ENCODE data around the gene PHLPP1.
"Not testable (repeated sequence)": the region's sequence is repeated elsewhere in the genome, so short reads cannot be mapped to it uniquely, and the experiment has no call there.

The PHLPP1 gene

DNA sequence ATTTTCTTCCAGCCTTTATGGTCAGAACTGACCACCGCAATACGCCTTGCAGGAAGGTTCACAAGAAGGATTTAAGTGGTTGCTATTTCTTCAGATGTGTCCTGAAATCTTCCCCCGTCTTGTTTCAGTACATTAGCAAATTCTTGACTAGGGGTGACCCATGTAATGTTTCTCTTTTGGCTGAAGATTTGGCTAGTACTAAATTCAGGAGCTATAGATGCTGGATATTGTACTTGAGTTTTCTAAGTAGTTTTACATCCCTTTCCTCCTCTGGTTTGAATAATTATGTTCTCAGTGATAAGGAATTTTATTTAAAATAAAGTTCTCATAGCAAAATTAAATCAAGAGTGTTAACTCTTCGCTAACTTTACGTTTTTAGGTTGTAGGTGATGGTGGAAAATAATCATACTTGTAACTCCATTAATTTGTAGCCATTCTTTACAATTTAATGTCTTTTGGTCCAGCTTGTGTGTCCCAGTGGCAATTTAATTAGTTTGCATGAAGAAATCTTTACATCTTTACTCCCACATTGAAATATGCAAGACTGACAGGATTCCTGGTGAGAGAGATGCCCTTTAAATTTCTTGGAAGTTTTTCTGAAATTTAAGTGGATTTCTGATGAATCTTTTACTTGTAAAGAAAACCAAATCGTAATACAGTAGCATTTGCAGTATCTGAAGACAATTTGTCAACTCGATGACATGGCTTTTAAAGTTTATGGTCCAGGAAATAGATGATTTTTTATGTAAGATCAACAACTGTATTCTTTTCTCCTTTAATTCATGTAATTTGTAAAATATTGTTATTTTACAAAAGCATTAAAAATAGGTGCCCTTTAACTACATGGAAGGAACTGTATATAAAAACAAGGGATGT, 2.8 kb downstream of the PHLPP1 start:
- no peak for DNase-seq

DNA sequence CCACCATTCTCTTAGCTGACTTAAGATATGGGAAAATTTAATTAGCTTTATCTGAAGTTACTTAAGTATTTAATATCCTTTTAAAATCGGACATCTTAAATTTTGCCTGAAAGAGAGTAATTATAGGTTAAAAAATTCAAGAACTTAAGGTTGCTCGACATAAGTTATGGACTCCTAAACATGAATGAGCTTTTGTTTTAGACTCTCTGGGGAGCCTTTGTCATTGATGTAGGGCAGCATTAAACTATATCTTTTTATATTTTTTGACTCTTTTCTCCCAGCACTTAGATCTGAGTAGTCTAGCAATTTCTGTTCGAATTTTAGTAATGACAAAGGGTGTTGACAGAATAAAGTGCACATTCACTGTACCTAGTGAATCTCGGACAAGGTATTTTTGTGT, 4.7 kb downstream of the PHLPP1 start:
- DNase-seq: no peak

DNA sequence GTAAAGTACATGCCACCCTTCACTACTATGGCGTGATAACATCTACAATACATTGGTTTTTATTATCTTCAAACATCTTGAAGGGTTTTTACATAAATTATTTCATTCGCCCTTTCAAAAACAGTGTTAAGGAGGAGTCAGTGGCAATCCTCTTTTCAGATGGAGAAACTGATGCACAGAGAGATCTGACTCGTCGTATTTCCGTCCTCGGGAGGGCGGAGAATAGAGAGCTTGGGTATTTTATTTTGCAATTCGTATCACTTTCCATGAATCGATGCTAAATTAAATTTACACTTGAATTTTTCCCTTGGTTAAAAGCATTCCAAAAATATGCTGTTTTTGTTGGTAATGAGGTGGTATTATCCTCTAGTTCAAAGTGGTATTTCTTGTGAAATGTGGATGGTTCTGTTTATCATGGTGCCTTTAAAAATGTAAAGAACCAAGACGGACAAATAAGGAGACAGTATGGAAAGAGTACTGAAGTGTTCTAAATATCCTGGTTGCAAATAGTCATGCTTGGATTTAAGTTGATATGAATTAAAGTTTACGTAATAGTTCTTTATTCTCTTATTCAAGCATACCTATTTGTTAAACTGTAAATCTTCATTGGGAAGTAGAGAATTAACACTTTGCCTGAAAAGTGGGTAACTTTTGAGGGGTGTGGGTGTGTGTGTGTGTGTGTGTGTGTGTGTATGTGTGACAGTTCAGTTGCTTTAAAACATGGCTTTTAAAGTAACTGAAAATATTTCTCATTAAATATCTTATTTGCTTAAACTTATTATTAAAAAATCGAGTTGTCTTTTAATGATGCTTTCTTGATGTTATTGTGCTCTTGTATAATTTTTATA, 5.6 kb downstream of the PHLPP1 start:
- peak; percentile 11 to 14 for DNase-seq

DNA sequence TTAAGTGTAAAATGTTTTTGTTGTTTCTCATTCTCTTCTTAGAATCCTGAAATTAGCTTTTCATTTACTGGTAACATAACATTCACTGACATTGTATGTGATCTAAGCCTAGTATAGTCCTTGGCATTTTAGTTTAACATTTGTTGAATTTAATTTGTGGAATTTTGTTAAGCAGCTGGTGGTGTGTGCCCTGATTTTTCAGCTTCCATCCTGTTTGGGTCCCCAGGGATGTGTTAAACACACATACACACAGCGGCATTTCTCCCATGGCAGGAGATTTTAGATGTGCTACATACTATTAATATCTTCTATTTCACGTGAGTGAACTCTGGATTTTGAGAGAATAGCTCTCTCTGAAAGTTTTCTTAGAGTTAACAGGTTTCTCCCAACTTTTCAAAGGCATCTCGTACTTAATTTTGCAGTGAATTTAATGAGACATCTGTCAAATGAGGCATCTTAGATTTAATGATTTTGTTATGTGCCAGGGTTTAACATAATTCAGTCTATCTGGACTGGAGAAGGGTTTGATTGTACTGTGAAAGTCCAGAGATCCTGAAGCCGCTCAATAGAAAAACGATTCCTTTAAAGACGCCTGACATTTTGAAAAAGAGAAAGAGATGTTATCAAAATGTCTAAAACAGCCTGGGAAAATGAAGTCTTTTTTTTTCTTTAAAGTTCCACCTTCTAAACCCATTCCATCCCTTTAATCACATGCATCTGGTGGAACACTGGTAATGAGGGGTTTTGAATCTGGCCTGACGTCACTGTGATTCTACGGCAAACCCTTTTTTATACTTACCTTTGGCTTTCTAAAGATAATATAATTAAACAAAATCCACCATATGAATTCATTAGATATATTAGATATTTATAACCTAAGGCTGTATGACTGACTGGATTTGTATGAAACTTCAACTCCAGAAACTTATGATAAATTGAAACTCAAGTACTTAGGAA, 6.8 kb downstream of the PHLPP1 start:
- DNase-seq: no peak

DNA sequence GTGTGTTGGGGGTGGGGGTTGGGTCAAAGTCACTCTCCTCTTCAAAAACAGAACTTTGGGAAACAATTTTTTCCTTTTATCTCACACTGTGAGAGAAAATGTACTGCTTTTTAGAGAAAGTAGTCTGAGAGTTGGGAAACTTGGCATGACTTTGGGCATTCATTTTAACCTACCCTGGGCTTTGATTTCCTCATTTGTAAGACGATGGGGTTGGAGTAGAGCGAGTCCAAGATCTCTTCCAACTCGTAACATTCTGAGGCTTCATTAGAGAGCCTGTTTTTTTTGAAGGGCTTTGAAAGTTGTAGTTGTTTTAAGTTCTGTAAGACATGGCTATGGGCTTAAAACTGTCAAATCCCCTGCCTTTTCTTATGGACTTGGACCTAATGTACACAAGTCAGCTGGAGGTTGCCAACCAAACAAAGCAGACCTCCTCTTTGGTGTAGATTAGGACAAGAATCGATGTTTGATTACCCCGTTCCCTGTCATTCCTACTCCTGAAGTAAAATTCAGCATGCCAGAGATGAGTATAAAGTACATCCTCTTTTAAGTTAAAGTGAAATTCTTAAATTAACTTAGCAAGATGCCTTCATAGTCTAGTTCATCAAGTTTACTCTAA, 8.4 kb downstream of the PHLPP1 start:
- no peak for DNase-seq

DNA sequence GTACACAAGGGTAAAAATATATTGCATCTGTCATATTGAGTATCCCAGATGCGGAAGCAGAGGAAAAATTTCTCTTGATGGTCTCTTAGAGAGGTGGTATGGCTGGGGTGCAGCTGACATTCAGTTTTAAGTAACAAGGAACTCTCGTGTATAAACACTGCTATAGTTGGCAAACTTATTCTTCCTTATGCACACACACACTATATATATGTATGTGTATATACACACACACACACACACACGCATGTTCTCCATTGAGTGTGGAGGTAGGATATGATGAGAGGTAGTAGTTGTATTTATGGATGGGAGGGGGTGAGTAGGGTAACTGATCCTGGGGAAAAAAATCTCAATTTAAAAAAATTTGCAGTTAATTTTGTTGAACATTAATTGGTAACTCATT, 10.6 kb downstream of the PHLPP1 start:
- no peak for DNase-seq

DNA sequence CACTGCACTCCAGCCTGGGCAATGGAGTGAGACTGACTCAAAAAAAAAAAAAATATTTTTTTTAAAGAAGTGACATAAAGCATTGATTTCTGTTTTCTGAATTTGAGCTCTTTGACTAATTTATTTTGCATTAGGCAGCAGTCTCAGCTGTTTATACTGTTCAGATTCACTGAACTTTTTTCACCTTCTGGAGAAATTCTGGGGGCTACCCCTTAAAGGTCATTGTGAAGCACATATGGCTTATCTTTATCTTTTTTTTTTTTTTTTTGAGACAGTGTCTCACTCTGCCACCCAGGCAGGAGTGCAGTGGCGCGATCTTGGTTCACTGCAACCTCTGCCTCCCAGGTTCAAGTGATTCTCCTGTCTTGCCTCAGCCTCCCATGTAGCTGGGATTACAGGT, 12.9 kb downstream of the PHLPP1 start:
- no peak for DNase-seq

DNA sequence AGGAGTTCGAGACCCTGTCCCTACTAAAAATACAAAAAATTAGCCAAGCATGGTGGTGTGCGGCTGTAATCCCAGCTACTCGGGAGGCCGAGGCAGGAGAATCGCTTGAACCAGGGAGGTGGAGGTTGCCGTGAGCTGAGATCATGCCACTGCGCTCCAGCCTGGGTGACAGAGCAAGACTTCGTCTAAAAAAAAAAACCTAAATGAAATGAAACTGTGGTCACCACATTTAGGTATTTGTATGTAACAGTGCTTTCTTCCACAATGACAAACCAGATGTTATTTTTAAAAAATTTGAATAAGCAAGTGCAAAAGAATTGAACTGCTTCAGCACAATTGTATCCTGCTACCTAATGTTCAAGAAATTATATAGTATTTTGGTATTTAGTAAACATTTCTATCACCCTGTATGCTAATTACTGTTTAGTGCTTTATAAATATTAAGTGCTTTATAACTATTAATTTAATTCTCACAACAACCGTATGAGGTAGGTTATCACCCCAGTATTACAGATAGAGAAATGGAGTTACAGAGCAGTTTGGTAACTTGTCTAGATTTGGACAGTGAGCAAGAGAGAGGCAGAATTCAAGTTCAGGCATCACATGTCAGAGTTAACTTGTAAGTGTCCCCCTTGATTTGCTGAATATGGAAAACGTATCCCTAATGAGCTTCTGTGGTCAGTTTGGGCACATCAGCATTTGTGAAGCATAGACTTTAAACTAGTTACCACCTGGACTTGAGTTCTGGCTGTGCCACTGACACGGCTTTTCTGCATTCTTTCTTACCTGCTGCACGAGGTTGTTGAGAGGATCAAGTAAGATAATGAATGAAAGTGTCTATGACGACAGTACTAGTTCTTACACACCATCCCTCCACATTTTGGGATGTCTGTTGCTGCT, 14.4 kb downstream of the PHLPP1 start:
- no peak for DNase-seq

DNA sequence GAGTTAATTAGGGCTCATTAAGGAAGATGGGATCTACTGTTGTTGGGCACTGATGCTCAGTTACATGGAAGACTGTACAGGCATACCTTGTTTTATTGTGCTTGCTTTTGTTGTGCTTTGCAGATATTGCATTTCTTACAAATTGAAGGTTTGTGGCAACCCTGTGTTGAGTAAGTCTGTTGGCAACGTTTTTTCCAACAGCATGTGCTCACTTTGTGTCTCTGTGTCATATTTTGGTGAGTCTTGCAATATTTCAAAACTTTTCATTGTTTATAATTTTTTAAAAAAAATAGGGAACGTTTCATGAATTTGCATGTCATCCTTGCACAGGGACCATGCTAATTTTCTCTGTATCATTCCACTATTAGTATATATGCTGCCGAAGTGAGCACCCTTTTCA, 15.6 kb downstream of the PHLPP1 start:
- no peak for DNase-seq

DNA sequence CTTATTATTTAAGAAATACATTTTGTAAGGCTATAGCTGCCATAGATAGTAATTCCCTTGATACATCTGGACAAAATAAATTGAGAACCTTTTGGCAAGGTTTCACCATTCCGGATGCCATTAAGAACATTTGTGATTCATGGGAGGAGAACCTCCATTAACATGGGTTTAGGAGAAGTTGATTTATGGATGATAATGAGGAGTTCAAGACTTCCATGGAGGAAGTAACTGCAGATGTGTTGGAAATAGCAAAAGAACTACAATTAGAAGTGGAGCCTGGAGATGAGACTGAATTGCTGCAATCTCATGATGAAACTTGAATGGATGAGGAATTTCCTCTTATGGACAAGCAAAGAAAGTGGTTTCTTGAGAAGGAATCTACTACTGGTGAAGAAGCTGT, 17.3 kb downstream of the PHLPP1 start:
- DNase-seq: no peak

DNA sequence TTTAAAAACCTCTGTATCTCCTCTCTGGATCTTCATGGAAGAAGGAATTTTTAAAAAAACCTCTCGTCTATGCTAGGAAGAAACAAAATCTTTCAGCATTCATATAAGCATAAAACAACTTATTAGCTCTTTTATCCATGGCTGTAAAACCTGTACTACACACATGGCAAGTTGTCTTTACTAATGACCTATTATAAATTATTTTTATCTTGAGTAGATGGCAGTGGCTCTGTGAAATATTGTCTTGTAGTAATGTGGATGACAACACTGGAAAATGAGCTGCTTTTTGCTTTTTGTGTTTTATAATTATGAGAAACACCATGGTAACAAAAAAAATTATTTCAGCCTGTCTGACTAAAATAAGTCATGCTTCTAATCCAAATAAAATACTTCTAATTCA, 18.9 kb downstream of the PHLPP1 start:
- DNase-seq: no peak

DNA sequence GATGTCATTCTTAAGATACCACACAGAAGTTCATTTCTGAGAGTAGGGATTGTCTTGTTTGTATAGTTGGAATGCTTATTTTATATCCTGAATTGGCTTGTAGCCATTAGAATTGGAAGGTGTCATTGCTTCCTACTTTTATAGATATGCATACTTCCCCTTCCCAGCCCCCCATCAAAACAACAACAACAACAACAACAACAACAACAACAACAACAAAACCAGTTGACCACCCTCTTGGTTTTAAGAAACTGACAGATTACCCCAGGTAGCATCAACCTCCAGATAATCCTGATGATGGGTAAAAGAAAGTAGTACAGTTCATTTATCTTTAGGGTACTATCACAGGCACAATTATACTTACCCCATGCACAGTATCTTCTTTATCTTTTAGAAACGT, 20.0 kb downstream of the PHLPP1 start:
- DNase-seq: no peak

DNA sequence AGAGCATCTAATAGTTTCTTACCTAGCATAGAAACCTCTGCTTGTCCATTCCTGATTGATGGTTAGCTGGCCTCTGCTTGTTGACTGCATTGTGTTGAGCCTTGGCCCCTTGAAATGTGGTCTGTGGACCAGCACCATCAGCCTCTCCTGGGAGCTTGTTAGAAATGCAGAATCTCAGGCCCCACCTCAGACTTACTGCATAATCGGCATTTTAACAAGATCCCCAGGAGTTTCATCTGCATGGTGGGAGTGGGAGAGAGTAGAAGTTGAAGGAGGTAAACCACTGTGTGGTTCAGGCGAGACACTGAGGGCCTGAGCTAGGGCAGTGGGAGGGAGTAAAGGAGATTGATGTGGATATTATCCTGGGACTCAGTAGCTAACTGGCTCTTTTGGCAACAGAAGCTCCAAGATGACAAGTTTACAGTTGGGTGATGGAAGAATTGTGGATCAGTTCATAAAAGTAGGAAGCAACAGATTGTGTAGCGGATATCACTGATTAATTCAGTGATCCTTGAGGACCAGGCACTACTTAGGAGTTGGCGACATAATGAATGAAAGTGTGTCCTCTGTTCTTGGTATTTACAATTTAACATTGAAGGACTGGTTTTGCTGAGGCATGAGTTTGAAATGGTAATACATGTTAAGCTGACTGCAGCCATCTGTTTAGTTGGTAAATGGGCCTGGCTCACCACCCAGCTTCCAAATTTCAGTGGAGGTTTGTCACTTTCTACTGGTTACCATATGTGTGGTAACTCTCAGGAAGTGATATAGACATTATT, 20.9 kb downstream of the PHLPP1 start:
- DNase-seq: no peak

DNA sequence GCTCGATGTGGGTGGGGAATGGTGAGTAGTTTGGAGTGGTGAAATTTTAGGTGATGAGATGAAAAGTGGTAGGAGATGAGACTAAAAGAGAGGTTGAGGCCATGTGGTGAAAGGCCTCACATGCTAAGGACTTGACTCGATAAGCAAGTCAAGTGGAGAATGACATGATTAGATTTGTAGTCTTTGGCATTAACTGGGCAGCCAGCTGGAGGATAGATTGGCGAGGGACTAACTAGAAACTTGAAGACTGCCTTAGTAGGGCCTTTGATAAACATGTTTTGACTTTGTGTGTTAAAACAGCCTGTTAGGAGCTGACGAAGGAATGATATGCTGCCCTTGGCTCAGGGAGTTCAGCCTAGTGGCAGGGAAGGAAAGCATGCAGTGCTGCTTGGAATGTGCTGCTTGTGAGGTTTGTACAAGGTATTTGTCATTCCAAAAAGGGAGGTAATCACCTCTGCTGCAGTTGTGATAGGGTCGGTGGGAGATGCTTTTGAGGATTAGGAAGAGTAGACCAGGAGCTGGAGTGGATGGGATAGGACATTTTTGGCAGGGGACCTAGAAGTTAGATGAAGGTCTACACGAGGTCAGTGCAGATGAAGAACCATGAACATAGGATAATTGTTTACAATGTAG, 22.0 kb downstream of the PHLPP1 start:
- DNase-seq: no peak

DNA sequence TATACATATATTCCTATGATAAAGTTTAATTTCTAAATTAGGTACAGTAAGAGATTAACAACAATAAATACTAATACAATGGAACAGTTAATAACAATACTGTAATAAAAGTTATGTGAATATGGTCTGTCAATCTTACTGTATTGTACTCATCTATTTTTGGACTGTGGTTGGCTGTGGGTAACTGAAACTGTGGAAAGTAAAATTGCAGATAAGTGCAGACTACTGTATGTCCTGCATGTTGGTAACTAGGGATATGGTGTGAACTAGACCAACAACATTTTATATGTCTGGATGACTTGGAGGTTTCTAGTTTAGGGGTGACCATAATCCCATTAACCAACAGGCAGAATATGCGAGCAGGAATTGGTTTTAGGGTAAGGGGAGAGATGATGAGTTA, 23.3 kb downstream of the PHLPP1 start:
- DNase-seq: no peak

DNA sequence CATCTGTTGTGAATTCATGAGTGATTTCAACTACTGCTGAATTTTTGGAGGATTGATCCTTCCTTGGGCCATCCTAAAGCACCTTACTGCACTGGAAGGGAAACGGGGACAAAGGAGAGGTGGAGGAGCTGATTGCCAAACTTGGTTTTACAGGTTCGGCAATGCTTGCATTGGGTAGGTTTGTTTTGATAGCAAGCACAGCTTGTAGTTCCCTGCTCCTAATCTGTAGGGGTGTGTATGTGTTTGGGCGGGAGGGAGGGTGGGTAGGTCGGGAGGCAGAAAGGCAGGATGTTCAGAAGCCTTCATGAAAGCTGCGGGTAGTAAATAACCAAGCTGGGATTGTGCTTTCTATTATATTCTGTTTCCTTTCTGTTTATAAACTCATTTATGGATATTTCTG, 24.6 kb downstream of the PHLPP1 start:
- no peak for DNase-seq

DNA sequence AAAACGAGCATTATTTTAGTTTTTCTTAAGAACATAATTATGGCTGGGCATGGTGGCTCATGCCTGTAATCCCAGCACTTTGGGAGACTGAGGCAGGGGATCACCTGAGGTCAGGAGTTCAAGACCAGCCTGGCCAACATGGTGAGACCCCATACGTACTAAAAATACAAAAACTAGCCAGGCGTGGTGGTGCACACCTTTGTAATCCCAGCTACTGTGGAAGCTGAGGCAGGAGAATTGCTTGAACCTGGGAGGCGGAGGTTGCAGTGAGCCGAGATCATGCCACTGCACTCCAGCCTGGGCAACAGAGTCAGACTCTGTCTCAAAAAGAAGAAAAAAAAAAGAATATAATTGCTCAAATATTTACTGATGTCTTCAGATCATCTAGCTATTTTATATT, 25.3 kb downstream of the PHLPP1 start:
- not testable (repeated sequence) for DNase-seq

DNA sequence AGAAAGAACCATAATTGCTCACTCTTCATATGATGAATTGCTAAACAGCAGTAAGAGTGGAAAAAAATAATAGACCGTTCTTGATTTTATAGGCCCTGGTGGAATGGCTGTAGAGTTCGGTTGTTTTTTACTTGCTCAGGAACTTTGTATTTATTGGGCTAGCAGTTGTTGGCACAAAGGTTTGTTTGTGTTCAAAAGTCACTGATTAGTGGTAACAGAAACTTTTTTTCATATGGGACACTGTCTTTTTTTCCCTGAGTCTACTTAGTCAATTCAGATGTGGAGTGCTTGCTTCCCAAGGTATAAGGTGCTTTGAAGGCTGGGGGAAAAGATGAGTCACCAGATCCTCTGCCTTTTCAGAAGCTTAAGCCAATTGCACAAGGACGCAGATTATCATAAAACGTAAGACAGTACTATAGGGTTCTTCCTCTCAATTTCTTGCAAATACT, 25.8 kb downstream of the PHLPP1 start:
- DNase-seq: peak in 1 of 2 experiments; percentile 20

DNA sequence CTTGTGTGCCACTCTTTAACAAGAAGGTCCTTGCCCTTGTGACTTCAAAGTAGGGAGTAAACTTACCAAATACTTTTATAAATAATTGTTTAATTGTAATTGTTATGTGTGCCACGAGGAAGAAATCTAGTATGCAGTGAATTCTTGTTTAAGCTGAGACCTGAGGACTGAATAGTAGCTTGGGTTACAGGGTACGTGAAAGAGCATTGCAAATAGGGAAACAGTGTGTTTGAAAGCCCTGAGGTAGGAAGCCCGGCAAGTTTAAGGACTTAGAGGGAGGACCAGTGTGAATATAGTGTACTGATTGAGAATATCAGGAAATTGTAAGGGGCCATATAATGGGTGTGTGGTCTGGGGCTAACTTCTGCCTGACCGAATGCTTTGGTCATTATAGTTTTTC, 26.2 kb downstream of the PHLPP1 start:
- no peak for DNase-seq

All from activated CD4-positive, alpha-beta T cell treated with anti-CD3 and anti-CD28 coated beads, Interleukin-2, amount 50 U/mL, for 48 hours (primary cell).